Renal pelvis (tissue), 4 donors: Measurements from ENCODE around the gene HS3ST5. TPM values are rescaled to one million over a fixed set of nuclear protein-coding genes. Genes with fewer than 3 reads are reported as not detected.
A peak's percentile ranks its signal among the peaks of the same experiment; 100 is the strongest.
"Not testable (repeated sequence)": the region's sequence is repeated elsewhere in the genome, so short reads cannot be mapped to it uniquely, and the experiment has no call there.

Experiments
- DNase-seq: peaks from one replicate; pipeline ENCODE4 v3.0.0-alpha.2; 2013
- polyA plus RNA-seq, 3 donors: library from polyadenylated mRNA; unstranded; fragments of 120-200 nt; gene quantifications; one replicate each; pipeline ENCODE4 v1.2.1, GENCODE V29; 2013; ENCODE audit not compliant: insufficient read length in 3 of 3

The HS3ST5 gene
- polyA plus RNA-seq, 3 donors, result 0.63 to 1.1 (median 0.96) TPM

DNA sequence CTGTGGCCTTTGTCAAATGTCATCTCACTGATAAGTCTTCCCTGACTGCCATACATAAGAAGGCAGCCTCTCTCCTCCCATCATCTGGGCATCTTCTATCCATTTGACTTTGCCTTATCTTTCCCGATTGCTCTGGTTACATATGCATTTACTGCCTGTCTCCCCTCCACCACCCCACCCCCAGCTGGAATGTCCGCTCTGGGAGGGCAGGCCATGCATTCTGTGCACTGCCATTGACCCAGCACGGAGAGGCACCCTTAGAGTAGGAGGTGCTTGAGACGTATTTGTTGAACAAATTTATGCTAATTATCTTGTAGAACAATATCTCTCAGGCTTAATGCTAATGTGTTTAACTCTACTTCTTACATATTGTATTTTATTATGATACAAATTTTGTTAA is 188.0 kb downstream of the HS3ST5 start:
- no peak for DNase-seq

DNA sequence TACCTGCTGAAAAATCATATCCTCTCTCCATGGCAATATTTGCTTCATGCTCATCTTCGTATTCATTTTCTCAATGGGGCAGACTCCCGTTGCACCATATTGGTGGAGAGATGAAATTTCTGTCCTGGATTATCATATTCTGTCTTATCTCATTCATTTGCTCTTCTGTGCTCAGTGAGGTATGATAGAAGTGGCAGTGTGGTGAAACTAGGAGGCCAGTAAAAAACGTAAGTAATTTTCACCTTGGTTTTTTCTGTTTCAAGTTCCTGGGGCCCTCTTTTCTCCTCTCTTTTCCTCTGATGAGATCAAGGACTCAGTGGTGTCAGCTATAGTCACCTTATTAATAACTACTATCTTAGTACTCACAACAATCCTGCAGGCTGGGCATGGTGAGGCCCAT is 189.4 kb downstream of the HS3ST5 start:
- DNase-seq, result no peak

DNA sequence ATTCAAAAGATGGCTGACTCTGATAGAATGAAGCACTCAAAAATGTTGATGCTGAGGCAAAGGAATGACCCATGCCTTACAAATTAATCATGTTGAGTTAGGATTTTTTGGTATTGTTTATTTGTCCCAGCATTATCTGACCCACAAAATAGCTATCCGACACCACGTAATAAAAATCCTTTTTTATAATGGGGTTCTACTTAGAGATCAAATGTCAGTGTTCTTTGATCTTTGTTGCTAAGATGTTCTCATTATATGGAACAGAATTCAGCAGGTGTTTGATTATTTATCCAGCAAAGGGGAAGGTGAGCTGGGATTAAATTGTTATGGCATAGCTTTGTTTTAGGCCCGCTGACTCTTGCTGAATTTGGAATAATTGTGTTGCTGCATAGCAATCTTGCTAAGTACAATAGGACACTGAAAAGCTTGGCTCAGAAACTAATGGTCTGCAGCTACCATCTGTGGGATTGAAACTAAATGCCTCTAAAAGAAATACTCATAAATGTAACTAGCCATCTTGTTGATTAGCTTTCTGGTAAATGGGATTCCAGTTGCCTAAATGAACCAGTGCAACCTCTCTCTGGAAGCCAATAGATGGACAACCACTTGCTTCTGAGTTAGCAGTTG is 191.6 kb downstream of the HS3ST5 start:
- DNase-seq, result no peak

DNA sequence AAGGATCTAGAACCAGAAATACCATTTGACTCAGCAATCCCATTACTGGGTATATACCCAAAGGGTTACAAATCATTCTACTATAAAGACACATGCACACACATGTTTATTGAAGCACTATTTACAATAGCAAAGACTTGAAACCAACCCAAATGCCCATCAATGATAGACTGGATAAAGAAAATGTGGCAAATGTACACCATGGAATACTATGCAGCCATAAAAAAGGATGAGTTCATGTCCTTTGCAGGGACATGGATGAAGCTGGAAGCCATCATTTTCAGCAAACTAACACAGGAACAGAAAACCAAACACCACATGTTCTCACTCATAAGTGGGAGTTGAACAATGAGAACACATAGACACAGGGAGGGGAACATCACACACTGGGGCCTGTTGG is 193.6 kb downstream of the HS3ST5 start:
- DNase-seq, result not testable (repeated sequence)

DNA sequence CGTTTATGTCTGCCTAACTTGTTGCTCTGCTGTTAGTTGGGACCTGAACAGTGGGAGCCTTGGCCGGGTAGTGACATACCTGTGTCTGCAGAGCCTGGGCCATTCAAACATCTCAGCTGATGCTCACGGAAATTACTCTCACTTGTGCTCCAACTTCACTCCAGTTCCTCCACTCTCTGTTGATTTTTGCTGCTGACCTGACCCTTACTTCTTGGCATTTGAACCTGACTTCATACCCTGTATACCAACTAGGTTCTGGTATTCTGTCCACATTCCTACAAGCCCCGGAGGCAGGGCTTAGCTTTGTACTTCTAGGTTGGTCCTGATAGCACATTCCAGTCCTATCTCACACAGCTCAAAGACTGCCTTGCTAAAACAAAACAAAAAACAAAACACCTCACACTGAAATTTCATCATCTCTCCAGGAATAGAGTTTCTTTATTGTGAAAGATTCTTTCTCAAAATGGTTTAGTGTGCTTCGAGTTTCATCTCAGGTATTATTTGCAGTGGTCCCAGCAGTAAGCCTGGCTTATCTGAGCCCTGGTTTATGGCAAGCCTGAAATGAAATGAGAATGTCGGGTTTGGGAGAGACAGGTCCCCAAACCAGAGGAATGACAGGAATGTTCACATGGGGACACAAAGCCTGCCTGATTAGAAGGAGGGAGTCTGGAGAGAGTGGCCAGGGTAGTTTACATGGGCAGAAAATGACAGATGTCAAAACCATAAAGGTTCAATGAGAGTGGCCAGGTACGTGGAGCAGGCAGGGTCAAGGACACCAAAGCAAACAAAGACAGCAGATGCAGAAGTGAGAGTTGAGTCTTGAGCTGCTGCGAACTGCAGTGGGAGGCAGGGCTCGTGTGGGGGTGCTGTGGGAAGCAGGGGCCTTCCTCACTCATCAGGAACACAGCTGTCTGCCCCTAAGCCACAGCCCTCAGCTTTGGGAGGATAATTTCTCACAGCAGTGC is 197.7 kb downstream of the HS3ST5 start:
- DNase-seq, result no peak

DNA sequence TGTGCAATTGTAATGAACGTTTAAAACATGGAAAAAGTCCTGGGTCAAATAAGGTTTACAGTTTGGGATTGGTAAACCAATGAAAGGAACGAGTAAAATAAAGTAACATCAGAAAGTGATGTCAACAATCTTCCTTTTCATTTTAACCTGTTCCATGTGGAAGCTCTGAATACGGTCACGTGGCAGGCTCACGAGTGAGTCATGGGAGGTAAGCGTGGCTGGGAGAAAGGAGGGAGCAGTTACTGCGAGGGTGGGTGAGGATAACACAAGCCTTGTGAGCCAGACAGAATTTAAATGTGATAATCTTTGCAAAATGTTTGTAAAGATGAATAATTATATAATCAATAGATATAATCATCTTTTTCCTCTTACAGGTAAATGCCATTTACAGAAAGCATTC is 200.6 kb downstream of the HS3ST5 start:
- no peak for DNase-seq

DNA sequence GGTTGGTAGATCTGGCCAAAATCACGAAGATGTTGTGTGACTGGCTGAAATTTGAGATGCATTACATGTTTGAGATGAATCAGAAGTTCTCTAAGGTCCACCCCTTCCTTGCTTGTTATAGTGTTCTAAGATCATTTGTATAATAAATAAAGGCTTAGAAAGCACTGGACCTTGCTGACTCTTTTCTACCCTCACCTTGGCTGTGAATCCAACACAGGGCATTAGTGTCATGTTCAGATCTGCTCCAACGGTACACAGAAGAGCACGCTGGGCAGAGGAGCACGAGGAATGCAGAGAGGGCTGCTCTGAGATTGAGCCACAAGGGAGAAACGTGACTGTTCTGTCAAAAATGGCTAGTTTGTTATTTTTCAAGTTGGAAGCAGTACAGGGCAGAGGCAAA is 202.4 kb downstream of the HS3ST5 start:
- no peak for DNase-seq

DNA sequence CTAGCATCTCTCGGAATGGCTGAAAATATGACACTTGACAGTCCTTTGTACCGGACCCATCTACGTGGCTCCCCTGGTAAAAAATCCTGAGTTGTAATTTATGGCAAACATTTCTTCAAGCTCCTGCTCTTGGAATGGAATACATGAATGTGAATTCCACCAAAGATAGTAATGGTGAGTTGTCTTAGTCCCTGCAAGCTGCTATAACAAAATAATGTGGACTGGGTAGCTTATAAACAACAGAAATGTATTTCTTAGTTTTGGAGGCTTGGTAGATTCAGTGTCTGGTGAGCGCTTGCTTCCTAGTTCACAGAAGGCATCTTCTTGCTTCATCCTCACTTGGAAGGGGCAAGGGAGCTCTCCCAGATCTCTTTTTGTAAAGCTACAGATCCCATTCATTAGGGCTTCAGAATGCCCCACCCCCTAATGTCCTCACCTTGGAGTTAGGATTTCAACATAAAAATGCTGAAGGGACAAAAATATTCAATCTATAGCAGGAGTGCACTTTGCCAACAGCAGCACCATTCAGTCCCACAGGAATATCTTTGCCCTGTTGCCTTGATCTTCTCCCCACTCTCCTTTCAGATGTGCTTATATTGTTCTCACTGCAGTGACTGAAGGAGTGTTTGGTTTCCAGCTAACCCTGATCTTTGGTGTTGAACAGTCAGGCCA is 204.1 kb downstream of the HS3ST5 start:
- no peak for DNase-seq

DNA sequence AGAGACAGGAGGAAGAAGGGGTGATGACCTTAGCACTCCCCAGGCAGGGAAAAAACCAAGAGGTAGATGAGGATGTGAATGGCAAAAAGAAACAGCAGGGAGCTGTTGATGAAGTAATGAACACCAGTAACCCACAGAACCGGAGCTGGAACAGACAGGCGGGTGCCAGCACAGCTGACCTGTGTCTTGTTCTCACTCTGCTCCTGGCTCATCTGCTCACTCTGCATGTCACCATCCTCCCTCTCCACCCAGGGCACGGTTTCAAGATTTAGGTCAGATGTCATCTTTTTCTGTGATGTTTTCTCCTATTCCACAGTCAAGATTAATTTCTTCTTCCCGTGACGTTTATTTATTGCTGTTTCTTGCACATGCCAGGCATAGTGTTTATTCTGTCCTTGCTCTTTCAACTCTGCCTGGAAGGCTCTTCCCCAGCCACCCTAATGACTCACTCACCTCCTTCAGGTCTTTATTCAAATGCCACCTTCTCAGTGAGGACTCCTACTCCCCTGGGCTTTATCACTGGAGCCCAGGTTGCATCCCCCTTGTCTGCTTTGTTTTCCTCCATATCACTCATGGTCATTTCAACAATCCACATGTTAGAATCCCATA is 207.4 kb downstream of the HS3ST5 start:
- DNase-seq, result no peak

DNA sequence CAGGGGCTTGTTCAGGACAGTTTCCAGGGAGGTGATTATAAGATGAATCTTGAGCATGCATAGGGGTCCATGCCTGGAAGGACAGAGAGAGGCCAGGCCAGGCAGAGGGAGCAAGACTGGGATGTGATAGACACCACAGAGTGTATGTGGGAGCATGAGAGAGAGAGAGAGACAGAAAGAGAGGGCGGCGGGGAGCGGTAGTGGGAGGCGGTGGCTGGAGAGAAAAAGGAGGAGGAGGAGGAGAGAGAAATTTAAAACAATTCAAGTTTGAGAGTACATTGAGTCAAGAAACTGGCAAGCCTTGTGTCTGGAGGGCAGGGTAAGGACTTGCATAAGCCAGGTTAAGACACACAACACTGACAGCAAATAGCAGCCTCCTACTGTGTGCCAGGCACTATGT is 209.0 kb downstream of the HS3ST5 start:
- no peak for DNase-seq

DNA sequence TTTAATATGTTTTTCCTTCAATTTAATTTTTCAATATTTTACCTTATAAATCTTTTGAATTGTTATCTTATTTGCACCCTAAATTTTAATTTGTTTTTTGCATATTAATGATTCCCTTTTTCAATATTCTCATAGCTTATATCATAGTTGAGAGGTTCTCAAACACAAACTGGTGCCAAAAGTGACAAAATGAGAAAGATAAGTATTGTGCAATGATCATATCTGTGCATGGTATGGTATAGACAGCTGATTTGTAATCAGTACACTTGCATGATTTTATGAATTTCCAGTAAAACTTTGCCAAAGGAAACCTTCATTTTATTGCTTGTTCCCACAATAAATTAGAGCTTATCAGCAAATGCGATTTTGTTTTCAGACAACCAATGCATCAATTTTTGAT is 210.9 kb downstream of the HS3ST5 start:
- DNase-seq, result no peak

DNA sequence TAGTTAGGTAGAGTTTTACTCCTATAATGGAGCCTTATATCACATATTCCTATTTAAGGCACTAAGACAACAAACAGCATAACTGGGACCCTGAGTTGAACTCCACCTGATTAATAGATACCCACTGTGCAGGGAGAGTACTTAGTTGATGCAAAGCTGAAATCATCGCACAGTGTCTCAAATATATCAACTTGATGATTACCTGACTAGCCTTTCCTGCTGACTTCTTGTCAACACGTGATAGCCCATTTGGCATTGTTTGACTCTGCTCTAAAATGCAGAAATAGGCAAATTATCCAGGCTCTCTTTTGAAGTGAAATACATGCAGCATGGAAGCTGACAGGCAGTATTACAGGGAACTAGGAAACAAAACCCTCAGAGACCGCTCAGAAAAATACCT is 217.2 kb downstream of the HS3ST5 start:
- no peak for DNase-seq

DNA sequence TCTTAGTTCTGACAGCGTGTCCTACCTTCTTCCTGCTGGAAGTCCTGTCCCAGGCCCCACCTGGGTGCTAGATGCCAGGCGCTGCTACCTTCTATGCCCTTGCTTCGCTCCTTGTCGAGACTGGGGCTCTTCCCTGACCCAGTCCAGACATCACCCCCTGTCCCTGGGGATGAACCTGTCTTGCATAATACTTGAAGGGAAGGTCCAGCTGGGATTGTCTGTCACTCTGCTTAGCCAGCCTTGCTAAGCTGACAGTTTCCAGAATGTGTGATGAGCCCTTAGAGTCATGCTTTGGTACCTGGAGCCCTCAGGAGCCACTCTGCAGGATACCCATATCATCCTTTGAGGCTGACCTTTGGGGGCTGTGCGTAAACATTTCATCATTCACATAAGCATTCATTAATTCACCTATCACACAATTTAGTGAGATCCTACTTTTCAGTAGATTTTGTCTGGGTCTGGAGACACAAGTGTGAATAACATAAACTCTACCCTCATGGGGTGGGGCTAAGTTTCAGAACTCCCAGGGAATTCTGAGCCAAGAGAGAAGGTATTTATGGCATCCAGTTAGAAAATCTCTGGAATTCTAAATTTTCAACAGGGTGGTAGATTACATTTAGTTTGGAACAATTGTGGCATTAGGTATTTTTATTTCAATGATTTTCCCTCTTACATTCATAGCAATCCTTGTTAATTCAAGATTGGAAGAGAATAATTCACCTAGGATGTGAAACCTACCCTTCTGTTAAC is 220.7 kb downstream of the HS3ST5 start:
- DNase-seq, result no peak

DNA sequence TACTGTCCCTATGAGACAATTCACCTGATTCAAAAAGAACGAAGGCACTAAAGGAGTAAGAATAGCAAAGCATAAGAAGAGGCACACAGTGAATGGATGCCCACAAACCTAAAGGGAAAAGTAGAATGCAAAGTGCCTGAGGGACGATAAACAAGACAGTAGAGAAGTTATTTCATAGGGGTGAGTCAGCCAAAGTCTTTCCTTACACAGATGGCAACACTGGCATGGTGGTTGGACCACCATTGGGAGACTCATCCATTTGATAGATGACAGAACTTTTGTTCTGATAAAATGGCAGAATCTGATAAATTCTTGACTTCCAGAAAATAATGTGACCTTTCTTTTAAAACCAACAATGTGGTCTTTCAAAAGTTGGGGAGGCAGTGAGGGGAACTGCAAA is 223.8 kb downstream of the HS3ST5 start:
- DNase-seq, result no peak

DNA sequence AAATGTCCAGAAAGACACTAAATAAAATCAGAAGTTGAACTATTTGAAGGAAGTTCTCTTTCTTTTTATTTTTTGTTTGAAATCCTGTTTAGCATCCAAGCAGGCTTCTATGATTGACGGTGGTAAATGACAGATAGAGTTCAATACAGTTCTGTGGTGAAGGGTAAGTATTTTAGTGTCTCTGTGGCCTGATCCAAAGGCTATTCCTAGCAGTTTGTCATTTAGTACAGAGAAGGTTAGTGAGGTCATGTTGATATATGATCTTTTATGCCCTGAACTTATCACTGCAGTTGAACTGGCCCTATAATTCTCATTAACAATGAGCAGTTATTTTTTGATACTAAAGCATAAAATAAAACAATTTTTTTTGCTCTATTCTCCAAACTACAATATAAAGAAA is 227.2 kb downstream of the HS3ST5 start:
- no peak for DNase-seq

DNA sequence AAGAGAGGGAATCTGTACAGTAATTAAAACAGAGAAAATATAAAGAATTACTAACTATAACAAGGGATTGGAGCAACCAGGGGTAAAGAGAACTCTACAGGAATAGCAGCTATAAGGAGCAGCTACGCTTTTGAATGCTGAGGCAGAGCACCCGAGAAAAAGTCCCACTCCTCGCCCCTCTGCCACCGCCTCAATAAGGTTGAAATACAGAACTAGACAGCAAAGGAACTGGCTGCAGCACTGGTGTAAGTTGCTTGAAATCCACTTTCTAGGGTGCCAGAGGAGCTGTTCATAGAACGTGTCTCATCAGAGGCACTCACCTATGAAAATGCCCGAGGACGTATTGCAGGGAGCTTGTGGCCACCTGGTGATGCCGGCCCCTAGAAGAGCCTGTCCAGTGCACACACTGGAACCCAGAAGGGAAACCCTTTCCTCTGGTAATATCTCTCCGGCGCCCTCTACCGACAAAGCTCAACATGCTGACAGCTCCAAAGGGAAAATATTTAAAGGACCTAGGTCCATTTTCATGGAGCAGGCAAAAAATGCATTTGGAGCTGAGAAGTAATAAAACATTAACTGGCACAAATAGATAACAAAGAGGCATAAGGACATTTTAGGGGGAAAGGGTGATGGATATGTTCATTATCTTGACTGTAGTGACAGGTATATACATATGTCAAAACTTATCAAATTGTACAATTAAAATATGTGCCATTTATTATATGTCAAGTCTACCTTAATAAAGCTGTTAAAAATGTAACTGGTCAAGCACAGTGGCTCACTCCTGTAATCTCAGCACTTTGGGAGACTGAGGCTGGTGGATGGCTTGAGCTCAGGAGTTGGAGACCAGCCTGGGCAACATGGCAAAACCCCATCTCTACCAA is 234.5 kb downstream of the HS3ST5 start:
- peak; percentile 43 for DNase-seq

DNA sequence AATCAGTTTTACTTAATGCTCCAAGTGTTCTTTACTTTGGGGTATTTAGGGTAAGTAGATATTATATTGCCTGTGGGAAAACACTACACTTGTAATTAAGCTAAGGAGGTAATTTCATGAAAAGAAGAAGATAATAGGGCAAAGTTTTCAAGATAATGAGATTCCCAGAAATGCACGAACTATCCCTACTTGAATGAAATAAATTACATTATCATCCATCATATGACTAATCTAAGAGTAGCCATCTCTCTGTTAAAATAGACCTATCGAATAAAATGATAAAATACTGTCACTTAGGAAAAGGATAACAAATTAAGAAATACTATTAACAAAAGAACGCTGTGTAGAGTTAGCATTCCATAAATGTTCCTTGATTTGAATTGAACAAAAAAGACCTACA is 236.8 kb downstream of the HS3ST5 start:
- DNase-seq, result no peak

DNA sequence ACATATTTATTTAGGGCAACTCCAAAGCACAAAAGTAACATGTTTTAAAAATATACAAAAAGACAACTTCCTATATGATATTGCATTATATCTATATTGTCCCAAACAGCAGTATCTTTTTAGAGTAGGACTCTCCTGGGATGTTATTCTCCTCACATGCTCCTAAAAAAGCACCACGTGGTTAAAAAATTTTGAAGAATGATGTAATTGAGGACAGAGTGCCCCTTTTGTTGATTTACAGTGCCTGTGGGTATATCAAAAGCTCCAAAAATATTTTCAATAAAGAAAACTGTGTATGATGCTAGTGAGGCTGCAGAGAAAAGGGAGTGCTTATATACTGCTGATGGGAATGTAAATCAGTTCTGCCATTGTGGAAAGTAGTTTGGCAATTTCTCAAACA is 241.6 kb downstream of the HS3ST5 start:
- DNase-seq, result no peak

DNA sequence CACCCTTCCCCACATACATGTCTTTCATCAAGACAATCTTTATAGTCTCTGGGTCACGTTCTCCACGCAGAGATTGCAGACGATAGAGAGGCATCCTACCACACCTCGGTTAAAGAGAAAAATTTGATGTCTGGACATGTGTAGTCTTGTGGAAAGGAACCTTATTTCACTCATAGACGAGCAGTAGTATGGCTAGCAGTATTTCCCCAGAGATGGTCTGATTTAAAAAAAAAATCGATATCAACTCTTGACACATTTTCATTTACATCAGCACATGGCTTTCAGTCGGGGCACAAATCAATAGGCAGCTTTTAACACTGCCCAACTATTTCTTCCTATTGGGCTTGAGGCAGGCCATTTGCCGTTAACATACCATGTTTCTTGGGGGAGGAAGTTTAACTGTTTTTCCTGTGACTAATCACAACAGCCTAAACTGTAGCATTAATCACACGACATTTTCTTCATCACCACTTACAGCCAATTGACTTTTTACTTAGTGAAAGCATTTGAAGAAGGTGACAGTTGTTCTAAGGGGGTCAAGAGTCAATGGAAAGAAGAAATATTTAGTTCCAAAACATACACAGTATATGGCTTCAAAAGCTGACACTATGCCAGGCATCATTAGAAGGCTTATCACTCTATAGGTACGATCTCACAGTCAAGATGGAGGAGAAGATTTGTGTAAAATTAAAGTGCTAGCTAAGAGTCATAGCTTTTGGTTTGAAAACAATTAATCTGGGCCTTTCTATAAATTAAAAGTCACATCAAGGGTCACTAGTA is 242.4 kb downstream of the HS3ST5 start:
- DNase-seq, result no peak
